Measurements from ENCODE around the gene CTIF. TPM values are rescaled to one million over a fixed set of nuclear protein-coding genes. Genes with fewer than 3 reads are reported as not detected.

CTIF gene
- total and polyA plus RNA-seq, 2 experiments from 2014 or later = 8.6 to 14.4 TPM

DNA sequence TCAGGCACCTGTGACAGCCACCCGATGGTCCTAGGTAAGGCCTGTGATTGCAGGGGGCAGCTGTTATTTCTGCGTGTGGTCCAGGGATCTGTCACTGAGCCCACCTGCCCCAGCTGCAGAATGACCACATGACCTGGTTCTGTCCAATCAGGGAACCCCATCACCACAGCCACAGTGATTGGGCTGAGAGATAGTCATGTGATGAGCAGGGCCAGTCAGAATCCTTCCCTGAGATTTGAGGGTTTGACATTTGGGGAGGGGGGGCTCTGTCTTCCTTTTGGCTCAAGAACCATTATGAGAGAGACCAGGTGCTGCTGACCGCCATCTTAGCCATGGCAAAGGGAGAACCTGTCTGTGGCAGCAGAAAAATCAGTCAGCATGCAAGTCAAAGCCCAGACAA, 264.7 kb downstream of the CTIF start:
- H3K27me3 Mint-ChIP-seq (ENCODE audit: insufficient read depth, low read depth, poor library complexity) = peaks cover 5% of the 10 kb centered on the region
- Histone ChIP-seq H2AFZ (no peak overlapping the region), H3K4me1 (ENCODE audit: insufficient read depth) (no peaks in the 10 kb centered on the region), H3F3A (replicated peaks; ENCODE audit: low read depth) (no peaks in the 10 kb centered on the region), H3K27me3 (ENCODE audit: insufficient read depth) (no peaks in the 10 kb centered on the region), H3K4me2 (no peak overlapping the region), H4K20me1 (replicated peaks; ENCODE audit: insufficient read depth) (no peaks in the 10 kb centered on the region; the same call in 1 of the 2 replicates), H3K36me3 (ENCODE audit: insufficient read depth) (no peaks in the 10 kb centered on the region), H3K4me3 (no peak overlapping the region), H3K79me2 (replicated peaks; ENCODE audit: insufficient read depth) (no peaks in the 10 kb centered on the region), H3K9me2 (ENCODE audit: insufficient read depth) (no peaks in the 10 kb centered on the region), H3K27ac (ENCODE audit: low read depth) (no peak overlapping the region)
- no peaks in the 10 kb centered on the region for H3K4me1 Mint-ChIP-seq
- TF ChIP-seq EZH2 (IDR thresholded peaks at IDR 0.05; ENCODE audit: low read depth, unreplicated experiment) = no peak
- no peak for TF ChIP-seq EZH2phosphoT487 (IDR thresholded peaks at IDR 0.05; ENCODE audit: unreplicated experiment)
- TF ChIP-seq NANOG (IDR thresholded peaks at IDR 0.05; ENCODE audit: borderline replicate concordance) = no peak
- no peak for TF ChIP-seq STAT1 (IDR thresholded peaks at IDR 0.05; ENCODE audit: unreplicated experiment)
- no peak for TF ChIP-seq ZNF114 (CRISPR knock-in tag; IDR thresholded peaks at IDR 0.05)
- no peak for TF ChIP-seq CREB1 (CRISPR knock-in tag; IDR thresholded peaks at IDR 0.05; ENCODE audit: low read depth)
- TF ChIP-seq, protein P1, sequence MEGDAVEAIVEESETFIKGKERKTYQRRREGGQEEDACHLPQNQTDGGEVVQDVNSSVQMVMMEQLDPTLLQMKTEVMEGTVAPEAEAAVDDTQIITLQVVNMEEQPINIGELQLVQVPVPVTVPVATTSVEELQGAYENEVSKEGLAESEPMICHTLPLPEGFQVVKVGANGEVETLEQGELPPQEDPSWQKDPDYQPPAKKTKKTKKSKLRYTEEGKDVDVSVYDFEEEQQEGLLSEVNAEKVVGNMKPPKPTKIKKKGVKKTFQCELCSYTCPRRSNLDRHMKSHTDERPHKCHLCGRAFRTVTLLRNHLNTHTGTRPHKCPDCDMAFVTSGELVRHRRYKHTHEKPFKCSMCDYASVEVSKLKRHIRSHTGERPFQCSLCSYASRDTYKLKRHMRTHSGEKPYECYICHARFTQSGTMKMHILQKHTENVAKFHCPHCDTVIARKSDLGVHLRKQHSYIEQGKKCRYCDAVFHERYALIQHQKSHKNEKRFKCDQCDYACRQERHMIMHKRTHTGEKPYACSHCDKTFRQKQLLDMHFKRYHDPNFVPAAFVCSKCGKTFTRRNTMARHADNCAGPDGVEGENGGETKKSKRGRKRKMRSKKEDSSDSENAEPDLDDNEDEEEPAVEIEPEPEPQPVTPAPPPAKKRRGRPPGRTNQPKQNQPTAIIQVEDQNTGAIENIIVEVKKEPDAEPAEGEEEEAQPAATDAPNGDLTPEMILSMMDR (conservative IDR thresholded peaks at IDR 0.05; ENCODE audit: low read depth in 2 of 2) = no peak
- no peak for TF ChIP-seq ZNF331 (CRISPR knock-in tag; IDR thresholded peaks at IDR 0.05; ENCODE audit: low read depth)
- TF ChIP-seq POLR2AphosphoS5 (IDR thresholded peaks at IDR 0.05; ENCODE audit: low read depth) = no peak
- DNase-seq (ENCODE audit: low spot score) (no peak), ATAC-seq (no peak)
- peaks cover 3% of the 10 kb centered on the region; the same call in 2 of the 3 replicates for H3K36me3 Mint-ChIP-seq (ENCODE audit: low read depth)
- no peak overlapping the region for H3K27ac Mint-ChIP-seq
- H3K9me3 Mint-ChIP-seq = no peaks in the 10 kb centered on the region
- H3K4me3 Mint-ChIP-seq = no peak overlapping the region

DNA sequence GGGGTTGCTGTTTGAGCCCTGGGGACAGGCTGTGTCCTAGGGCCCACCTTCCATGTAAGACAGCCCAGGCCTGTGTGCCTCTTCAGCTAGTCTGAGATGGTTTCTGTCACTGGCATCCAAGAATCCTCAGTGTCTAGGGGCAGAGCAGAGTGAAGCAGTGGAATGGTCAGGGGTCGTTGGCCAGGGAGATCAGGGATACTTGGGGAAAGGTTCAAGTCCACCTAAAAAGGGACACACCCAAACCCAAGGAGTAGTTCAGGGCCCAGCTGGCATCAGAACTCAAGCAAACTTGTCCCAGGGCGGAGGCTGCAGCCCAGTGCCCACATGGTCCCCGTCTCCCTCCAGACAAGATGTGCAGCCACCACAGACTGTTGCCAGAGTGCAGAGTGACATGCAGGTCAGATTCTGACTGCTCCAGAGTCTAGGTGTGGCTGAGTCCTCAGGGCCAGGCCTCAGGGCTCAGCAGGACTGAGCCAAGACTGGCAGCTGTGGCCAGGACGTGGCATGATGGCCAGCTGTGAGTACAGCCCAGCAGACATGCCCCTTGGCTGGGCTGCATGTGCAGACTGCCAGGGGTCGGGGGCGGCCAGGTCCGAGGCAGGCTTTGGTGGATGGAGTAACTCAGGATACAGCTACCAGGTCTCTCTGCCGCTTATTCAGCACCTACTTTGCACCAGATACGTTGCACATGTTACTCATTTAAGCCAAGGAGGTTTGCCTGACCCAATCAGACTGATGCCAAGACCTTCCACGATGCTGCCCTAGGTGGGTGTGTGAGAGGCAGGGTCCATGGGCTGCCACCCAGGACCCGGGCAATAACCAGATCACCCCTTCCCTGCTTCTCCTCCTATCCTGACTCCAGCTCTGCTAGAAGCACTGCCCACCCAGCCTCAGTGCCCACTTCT, 265.4 kb downstream of the CTIF start:
- H3K4me3 Mint-ChIP-seq = no peak overlapping the region
- Histone ChIP-seq H3K4me2 (no peak overlapping the region), H4K20me1 (replicated peaks; ENCODE audit: insufficient read depth) (no peaks in the 10 kb centered on the region), H3K79me2 (replicated peaks; ENCODE audit: insufficient read depth) (no peaks in the 10 kb centered on the region), H2AFZ (no peak overlapping the region), H3K9me2 (ENCODE audit: insufficient read depth) (no peaks in the 10 kb centered on the region), H3K4me1 (ENCODE audit: insufficient read depth) (no peaks in the 10 kb centered on the region), H3K27ac (ENCODE audit: low read depth) (no peak overlapping the region), H3K36me3 (ENCODE audit: insufficient read depth) (no peaks in the 10 kb centered on the region), H3K27me3 (ENCODE audit: insufficient read depth) (no peaks in the 10 kb centered on the region), H3K4me3 (no peak overlapping the region), H3F3A (replicated peaks; ENCODE audit: low read depth) (no peaks in the 10 kb centered on the region)
- DNase-seq (ENCODE audit: low spot score) (no peak), ATAC-seq (no peak)
- H3K4me1 Mint-ChIP-seq = no peaks in the 10 kb centered on the region
- H3K27ac Mint-ChIP-seq = no peak overlapping the region
- peaks cover 3% of the 10 kb centered on the region; the same call in 2 of the 3 replicates for H3K36me3 Mint-ChIP-seq (ENCODE audit: low read depth)
- peaks cover 5% of the 10 kb centered on the region for H3K27me3 Mint-ChIP-seq (ENCODE audit: insufficient read depth, low read depth, poor library complexity)
- H3K9me3 Mint-ChIP-seq = no peaks in the 10 kb centered on the region
- TF ChIP-seq, protein P2, sequence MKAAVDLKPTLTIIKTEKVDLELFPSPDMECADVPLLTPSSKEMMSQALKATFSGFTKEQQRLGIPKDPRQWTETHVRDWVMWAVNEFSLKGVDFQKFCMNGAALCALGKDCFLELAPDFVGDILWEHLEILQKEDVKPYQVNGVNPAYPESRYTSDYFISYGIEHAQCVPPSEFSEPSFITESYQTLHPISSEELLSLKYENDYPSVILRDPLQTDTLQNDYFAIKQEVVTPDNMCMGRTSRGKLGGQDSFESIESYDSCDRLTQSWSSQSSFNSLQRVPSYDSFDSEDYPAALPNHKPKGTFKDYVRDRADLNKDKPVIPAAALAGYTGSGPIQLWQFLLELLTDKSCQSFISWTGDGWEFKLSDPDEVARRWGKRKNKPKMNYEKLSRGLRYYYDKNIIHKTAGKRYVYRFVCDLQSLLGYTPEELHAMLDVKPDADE (IDR thresholded peaks at IDR 0.05) = no peak
- TF ChIP-seq, protein P3, sequence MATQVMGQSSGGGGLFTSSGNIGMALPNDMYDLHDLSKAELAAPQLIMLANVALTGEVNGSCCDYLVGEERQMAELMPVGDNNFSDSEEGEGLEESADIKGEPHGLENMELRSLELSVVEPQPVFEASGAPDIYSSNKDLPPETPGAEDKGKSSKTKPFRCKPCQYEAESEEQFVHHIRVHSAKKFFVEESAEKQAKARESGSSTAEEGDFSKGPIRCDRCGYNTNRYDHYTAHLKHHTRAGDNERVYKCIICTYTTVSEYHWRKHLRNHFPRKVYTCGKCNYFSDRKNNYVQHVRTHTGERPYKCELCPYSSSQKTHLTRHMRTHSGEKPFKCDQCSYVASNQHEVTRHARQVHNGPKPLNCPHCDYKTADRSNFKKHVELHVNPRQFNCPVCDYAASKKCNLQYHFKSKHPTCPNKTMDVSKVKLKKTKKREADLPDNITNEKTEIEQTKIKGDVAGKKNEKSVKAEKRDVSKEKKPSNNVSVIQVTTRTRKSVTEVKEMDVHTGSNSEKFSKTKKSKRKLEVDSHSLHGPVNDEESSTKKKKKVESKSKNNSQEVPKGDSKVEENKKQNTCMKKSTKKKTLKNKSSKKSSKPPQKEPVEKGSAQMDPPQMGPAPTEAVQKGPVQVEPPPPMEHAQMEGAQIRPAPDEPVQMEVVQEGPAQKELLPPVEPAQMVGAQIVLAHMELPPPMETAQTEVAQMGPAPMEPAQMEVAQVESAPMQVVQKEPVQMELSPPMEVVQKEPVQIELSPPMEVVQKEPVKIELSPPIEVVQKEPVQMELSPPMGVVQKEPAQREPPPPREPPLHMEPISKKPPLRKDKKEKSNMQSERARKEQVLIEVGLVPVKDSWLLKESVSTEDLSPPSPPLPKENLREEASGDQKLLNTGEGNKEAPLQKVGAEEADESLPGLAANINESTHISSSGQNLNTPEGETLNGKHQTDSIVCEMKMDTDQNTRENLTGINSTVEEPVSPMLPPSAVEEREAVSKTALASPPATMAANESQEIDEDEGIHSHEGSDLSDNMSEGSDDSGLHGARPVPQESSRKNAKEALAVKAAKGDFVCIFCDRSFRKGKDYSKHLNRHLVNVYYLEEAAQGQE (IDR thresholded peaks at IDR 0.05; ENCODE audit: unreplicated experiment) = no peak
- TF ChIP-seq CREB1 (CRISPR knock-in tag; IDR thresholded peaks at IDR 0.05; ENCODE audit: low read depth) = no peak
